IPS-NIHi11 (cell line): ENCODE results near the gene USP20.

Experiments used
- DNase-seq: peaks from one replicate; pipeline ENCODE4 v3.0.0; 2012; ENCODE audit warnings: mixed read lengths, low spot score

USP20 gene

GRCh38 chr9:129857207-129857606, 21.9 kb downstream of the USP20 start:
- no peak for DNase-seq

GRCh38 chr9:129858167-129858962, 23.1 kb downstream of the USP20 start:
- DNase-seq, result no peak

DNA sequence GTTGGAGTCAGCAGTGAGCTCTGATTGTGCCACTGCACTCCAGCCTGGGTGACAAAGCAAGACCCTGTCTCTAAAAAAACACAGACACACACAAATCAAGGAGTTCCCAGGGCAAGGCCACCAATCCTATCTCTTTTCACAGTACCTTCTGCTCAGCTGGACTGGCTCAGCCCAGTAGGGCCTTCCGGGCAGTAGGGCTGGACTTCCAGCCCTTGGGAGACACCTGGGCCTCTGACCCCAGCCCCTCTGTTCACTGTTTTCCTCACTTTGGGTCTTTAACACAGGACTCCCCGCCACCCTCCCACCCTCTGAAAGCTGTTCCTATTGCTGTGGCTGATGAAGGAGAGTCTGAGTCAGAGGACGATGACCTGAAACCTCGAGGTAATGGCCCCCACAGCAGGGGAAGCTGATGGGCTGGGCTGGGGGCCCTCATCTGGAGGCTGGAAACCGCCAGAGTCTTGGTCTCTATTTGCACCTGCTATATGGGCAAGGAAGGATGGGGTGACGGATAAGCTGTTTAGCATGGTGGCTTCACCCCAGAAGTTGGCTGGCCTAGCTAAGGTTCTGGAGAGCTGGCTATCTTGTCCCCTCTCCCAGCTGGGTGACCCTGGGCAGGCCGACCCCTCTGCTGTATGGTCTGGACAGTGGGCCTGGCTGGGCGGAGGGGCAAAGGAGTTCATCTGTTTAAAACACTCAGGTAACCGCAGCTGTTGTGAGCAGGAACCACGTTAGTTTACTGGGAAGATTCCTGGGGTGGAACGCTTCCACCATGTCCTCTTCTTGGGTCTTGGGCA, 25.6 kb downstream of the USP20 start:
- no peak for DNase-seq

GRCh38 chr9:129861447-129861827, 26.2 kb downstream of the USP20 start:
- DNase-seq, result no peak

- DNase-seq, result no peak
These were observed 27.9 kb downstream of the USP20 start for GRCh38 chr9:129863059-129863690.

GRCh38 chr9:129864991-129865647, 29.9 kb downstream of the USP20 start:
- no peak for DNase-seq

DNA sequence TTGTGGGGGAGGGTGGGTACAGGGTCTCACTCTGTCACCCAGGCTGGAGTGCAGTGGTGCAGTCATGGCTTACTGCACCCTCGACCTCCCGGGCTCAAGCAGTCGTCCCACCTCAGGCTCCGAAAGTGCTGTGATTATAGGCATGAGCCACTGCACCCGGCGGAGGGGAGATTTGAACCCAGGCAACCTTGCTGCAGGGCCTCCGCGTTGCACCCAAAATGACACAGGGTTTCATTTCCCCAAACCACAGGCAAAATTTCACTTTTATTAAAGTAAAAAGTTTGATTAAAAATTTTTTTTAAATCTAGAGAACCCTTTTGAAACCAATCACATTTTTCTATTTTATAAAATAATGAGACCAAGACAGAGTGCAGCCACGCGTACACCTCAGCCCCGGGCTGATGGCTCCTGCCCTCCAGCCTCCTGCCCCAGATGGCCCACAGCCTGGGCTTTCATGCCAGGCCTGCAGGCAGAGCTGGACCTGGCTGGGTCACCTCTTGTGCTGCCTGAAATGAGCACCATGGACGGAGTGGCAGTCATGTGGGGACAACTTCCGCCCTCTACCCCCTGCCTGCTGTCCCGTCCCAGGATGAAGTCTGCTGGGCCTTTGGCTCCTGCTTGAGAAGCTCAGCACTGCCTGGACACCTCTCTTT, 30.5 kb downstream of the USP20 start:
- DNase-seq, result no peak

GRCh38 chr9:129866394-129867135, 31.3 kb downstream of the USP20 start:
- DNase-seq, result no peak

DNA sequence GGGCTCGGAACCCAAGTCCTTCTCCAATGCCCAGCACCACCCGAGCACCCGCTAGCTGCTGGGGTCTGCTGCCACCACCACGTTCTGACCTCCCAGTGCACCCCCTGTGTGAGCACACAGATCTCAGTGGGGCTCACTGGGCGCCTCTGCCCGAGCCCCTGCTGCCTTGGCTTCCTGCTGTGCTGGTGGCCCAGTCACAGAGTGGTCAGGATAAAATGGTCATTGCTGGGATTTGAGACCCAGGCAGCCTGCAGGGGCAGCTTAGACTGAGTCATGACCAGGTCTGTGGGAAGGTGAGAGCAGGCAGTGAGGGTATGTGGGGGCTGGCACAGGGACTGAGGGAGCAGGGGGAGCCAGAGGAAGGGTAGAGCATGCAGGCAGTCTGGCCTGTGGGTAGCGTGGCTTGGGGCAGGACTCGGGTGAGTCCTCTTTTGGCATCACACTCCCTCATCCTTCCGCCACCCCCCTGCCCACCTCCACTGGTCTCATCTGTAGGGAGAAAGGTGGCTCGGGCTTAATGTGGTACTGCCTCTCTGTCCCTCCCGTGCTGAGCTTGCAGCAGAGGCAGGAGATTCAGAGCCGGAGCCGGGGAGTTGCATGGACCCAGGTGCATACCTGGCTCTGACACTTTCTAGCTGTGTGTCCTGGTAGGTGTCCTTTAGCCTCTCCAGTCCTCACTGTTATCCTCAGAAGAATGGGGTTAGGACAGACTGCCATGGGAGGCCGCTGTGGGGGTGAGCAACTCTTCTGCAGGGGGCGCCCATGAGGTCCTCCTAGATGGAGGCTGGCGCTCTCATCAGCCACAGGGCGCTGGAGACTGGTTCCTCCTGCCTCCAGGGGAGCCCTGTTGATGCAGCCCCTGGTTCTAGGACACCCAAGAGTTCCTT, 32.1 kb downstream of the USP20 start:
- DNase-seq, result peak; percentile 54

- DNase-seq, result no peak
These were observed 33.0 kb downstream of the USP20 start for GRCh38 chr9:129868023-129868871.

GRCh38 chr9:129868872-129869486, 33.7 kb downstream of the USP20 start:
- no peak for DNase-seq

DNA sequence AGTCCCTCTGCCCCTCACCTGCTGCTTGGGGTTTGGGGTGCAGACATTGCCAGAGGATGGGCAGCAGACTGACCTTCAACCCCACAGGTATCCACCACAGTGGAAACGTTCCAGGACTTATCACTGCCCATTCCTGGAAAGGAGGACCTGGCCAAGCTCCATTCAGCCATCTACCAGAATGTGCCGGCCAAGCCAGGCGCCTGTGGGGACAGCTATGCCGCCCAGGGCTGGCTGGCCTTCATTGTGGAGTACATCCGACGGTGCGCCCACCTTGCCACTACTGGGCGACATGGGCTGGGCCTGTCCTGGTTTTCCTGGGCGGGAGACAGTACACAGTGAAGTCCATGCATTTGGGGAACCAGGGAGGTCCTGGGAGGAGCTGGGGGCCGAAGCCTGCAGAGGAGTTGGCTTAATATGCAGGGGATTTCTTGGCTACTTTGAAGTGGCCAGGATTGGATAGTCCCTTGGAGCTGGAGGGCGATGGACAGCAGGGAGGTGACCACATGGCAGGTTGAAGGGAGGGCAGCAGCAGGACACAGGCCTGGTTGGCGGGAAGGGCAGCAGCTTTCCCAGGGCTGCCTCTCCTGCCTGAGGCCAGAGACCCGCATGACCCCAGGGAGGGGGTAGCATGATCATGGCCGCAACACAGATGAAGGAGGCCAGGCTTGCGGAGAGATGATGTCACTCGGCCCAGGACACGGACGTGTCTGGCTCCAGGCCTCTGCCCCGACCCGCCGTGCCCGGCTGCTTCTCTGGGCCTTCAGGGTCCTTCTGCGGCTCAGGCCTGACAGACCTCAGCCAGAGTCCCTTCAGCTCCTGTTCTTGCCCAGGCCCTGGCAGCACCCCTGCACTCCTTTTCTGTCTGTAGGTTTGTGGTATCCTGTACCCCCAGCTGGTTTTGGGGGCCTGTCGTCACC, 34.6 kb downstream of the USP20 start:
- no peak for DNase-seq

DNA sequence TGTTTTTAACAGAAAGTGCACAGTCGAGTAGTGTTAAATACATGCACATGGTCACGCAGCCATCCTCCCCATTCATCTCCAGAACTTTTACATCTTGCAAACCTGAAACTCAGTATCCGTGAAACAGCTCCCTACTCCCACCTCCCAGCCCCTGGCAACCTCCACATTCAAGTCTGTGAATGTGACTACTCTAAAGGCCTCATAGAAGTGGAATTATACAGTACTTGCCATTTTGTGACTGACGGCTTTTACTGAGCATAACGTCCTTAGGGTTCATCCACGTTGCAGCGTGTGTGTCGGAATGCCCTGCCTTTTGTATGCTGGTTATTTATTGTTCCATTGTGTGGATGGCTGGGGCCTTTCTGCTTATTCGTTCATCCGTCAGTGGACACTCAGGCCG, 35.8 kb downstream of the USP20 start:
- DNase-seq, result no peak

GRCh38 chr9:129873563-129874190, 38.4 kb downstream of the USP20 start:
- no peak for DNase-seq

DNA sequence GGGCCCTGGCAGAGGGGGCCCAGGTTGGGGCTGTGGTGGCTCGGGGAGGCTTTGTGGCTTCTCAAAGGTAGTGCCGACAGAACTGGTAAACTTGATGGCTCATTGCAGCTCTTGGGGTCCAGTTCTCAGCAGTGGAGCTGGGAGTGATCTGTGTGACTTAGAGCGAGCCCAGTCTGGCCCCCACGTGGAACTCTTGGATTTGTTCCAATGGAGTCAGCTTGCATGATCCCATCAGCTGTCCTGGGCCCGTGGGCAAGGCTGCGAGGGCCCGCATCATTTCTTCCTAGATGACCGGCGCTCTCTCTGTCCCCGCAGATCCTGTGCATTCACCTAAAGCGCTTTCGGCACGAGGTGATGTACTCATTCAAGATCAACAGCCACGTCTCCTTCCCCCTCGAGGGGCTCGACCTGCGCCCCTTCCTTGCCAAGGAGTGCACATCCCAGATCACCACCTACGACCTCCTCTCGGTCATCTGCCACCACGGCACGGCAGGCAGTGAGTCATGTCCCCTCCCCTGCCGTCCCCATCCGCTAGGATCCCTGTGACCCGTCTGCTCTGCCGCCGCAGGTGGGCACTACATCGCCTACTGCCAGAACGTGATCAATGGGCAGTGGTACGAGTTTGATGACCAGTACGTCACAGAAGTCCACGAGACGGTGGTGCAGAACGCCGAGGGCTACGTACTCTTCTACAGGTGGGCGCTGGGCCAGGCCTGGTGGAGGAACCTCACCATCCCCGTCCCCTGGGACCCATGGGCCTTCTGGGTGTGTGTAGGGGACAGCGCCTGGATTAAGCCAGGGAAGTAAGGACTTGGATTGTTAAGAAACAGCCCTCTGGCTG, 39.2 kb downstream of the USP20 start:
- no peak for DNase-seq

- peak; percentile 56 for DNase-seq
These were observed 39.9 kb downstream of the USP20 start for GRCh38 chr9:129875181-129875611.
